ENCODE data around the gene VTI1A. TPM values are rescaled to one million over a fixed set of nuclear protein-coding genes. Genes with fewer than 3 reads are reported as not detected.

Gene VTI1A
- total RNA-seq, 4 donors from 2014 or later: 21.5 to 50.6 (median 37.5) TPM

DNA sequence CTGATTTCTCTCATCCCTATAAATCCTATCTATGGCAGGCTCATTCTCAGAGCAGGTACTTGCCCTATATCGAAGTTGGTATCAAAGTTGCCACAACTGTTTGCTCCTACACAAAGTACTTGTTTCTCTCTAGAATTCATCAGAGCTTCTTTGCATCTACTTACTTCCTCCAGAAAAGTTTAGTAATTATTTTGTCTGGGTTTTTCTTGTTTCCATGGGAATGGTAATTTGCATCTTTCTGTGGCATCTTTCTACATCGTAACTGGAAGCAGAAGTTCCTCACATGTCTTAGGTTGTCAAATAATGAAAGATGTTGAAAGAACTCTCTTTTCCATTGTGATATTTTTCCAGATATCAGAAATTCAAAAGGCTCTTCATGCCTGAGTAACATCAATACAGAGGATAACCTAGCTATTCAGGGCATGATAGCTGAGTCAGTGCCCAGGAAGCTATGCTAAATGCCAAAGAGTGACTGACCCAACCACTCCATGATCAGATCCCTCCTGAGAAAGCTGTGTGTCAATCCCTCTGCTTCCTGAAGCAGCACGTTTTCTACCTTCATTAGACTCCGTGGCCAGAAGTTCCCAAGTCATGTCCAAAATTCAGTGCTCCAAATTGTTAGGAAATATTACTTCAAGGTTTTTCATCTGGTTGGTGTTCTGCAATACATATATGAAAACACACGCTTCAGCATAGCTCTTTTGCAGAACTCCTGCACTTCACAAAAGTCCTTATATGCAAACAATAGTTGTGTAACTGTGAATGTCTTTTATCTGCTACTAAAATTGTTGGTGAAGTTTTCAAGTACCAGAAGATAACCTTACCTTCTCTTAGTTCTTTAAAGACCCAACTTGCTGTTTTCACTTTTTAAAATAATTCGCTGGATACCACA, 216.5 kb downstream of the VTI1A start:
- Histone ChIP-seq H3K27ac (no peak overlapping the region), H3K4me3 (no peak overlapping the region), H3K36me3 (no peaks in the 10 kb centered on the region), H3K9me3 (no peaks in the 10 kb centered on the region), H3K27me3 (no peaks in the 10 kb centered on the region), H3K4me1 (no peaks in the 10 kb centered on the region)
- no peak for DNase-seq
- TF ChIP-seq, protein P1, sequence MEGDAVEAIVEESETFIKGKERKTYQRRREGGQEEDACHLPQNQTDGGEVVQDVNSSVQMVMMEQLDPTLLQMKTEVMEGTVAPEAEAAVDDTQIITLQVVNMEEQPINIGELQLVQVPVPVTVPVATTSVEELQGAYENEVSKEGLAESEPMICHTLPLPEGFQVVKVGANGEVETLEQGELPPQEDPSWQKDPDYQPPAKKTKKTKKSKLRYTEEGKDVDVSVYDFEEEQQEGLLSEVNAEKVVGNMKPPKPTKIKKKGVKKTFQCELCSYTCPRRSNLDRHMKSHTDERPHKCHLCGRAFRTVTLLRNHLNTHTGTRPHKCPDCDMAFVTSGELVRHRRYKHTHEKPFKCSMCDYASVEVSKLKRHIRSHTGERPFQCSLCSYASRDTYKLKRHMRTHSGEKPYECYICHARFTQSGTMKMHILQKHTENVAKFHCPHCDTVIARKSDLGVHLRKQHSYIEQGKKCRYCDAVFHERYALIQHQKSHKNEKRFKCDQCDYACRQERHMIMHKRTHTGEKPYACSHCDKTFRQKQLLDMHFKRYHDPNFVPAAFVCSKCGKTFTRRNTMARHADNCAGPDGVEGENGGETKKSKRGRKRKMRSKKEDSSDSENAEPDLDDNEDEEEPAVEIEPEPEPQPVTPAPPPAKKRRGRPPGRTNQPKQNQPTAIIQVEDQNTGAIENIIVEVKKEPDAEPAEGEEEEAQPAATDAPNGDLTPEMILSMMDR (IDR thresholded peaks at IDR 0.05): no peak
- no peak for TF ChIP-seq POLR2A (IDR thresholded peaks at IDR 0.05)
- intact Hi-C loops (cut with DNase I; ENCODE audit: low total_unique reads): no loop called here

DNA sequence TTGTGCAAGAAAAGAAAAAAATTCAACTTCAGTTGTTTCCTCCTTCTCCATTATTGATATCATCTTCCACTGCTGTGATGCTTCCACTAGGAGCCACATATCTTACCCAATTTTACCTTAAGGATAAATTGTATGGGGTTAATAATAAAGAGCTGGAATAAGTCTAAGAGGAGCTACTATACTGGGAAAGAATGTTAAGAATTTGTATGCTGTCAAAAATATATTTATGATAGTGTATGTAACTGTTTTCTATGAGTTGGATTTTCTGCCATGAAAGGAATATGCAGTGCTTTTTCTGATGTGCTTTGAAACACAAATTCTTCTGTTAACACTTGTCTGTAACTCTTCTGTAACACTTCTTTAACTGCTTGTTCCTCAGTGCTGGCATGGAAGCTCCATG, 219.1 kb downstream of the VTI1A start:
- no peak overlapping the region for H3K4me3 ChIP-seq
- H3K27ac ChIP-seq: no peak overlapping the region
- H3K4me1 ChIP-seq: no peaks in the 10 kb centered on the region
- no peak for DNase-seq
- H3K36me3 ChIP-seq: no peaks in the 10 kb centered on the region
- H3K9me3 ChIP-seq: no peaks in the 10 kb centered on the region
- no peak for TF ChIP-seq POLR2A (IDR thresholded peaks at IDR 0.05)
- TF ChIP-seq, protein P1 (IDR thresholded peaks at IDR 0.05): no peak
- intact Hi-C loops (cut with DNase I; ENCODE audit: low total_unique reads): no loop called here
- H3K27me3 ChIP-seq: no peaks in the 10 kb centered on the region

DNA sequence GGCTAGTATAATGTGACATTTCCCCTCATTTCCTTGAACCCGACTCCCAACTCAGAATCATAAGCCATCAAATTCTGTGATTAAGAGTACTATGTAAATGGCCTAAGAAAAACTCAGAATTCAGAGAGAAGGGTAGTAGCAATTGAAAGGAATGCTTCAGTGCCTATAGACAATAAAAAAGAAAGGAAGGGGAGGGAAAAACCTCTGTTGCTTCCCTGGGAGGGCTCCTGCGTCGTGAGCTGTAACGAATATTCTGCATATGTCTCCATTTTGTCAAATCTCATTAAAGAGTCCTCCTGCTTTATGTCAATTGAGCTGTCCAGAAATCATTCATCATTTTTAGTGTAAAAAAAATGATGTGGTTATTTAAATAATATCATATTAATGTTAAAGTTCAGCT, 223.0 kb downstream of the VTI1A start:
- intact Hi-C loops (cut with DNase I; ENCODE audit: low total_unique reads): no loop called here
- no peak for DNase-seq
- no peaks in the 10 kb centered on the region for H3K27me3 ChIP-seq

DNA sequence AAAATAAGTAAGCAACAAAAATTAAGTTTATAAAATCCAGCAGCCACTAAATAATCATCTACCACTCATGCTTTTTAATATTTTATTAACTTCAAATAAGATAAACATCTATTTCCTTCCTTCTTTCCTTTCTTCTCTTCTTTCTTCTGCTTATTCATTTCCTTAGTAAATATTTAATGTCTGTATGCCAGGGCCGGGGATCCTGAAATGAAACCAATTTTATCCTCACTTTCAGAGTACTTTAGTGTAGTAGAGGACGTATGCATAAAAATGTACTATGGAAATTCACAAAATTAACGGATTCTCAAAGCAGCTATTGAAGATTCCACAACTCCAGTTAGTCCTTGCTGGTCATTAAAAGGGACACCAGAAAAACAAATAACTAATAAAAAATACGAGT, 224.7 kb downstream of the VTI1A start:
- intact Hi-C loops (cut with DNase I; ENCODE audit: low total_unique reads): no loop called here

More for the DNA sequence above, 223.0 kb downstream of the VTI1A start:
- Histone ChIP-seq H3K4me1 (no peaks in the 10 kb centered on the region), H3K4me3 (no peak overlapping the region), H3K36me3 (no peaks in the 10 kb centered on the region), H3K27ac (no peak overlapping the region), H3K9me3 (no peaks in the 10 kb centered on the region)
- TF ChIP-seq, protein P1 (IDR thresholded peaks at IDR 0.05): no peak
- TF ChIP-seq POLR2A (IDR thresholded peaks at IDR 0.05): no peak

DNA sequence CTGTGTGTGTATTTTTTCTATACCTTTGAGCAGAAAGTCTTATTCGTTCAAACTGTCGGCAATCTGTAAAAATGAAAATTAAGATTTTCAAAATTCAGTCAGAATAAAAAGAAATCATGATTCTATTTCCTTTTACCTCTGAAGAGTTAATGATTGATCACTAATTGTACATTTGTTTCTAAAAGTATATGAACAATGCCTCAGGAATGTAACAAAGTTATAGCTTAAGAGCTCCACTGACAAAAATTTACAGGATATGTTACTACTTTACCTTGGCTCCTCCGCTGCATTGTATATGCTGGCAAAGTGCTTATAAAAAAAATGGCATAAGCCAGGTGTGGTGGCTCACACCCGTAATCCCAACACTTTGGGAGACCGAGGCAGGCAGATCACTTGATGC, 225.7 kb downstream of the VTI1A start:
- Histone ChIP-seq H3K27me3 (no peaks in the 10 kb centered on the region), H3K27ac (no peak overlapping the region), H3K4me3 (no peak overlapping the region), H3K9me3 (no peaks in the 10 kb centered on the region), H3K4me1 (no peaks in the 10 kb centered on the region), H3K36me3 (no peaks in the 10 kb centered on the region)
- DNase-seq: no peak
- no peak for TF ChIP-seq POLR2A (IDR thresholded peaks at IDR 0.05)
- TF ChIP-seq, protein P1 (IDR thresholded peaks at IDR 0.05): no peak
- intact Hi-C loops (cut with DNase I; ENCODE audit: low total_unique reads): no loop called here

More for the DNA sequence above, 224.7 kb downstream of the VTI1A start:
- H3K27ac ChIP-seq: no peak overlapping the region
- no peak overlapping the region for H3K4me3 ChIP-seq
- no peaks in the 10 kb centered on the region for H3K9me3 ChIP-seq
- no peaks in the 10 kb centered on the region for H3K36me3 ChIP-seq
- no peak for DNase-seq
- H3K4me1 ChIP-seq: no peaks in the 10 kb centered on the region
- H3K27me3 ChIP-seq: no peaks in the 10 kb centered on the region
- no peak for TF ChIP-seq POLR2A (IDR thresholded peaks at IDR 0.05)
- TF ChIP-seq, protein P1 (IDR thresholded peaks at IDR 0.05): no peak

Measured in uterus (tissue), 4 donors.